Fibroblast of lung (primary cell): ENCODE results near the gene CDC20B. TPM values are rescaled to one million over a fixed set of nuclear protein-coding genes. Genes with fewer than 3 reads are reported as not detected.

Source experiments
- DNase-seq, 2 donors: peaks; one replicate each; pipeline versions ENCODE4 v3.0.0 to v3.0.0-alpha.2; 2010; ENCODE audit warnings: low read depth in 2 of 2
- H2AFZ ChIP-seq: 2 replicates; pipeline ENCODE4 v1.5.1; 2012; ENCODE audit warnings: low read length, control low read depth, inconsistent platforms
- H3K27ac ChIP-seq: 2 replicates; pipeline ENCODE4 v1.5.1; 2011; ENCODE audit warnings: low read length, control low read depth; ENCODE audit not compliant: insufficient read depth
- H3K27me3 ChIP-seq: 2 replicates; pipeline ENCODE4 v1.5.1; 2011; ENCODE audit warnings: mild to moderate bottlenecking, low read length; ENCODE audit not compliant: control insufficient read depth, insufficient read depth
- H3K36me3 ChIP-seq: 2 replicates; pipeline ENCODE4 v1.5.1; 2011; ENCODE audit warnings: low read length; ENCODE audit not compliant: control insufficient read depth, insufficient read depth
- H3K4me1 ChIP-seq: 2 replicates; pipeline ENCODE4 v1.5.1; 2011; ENCODE audit warnings: low read length; ENCODE audit not compliant: control insufficient read depth, insufficient read depth; ENCODE audit errors: extremely low read depth
- H3K4me2 ChIP-seq: 2 replicates; pipeline ENCODE4 v1.5.1; 2011; ENCODE audit warnings: low read length, control low read depth; ENCODE audit not compliant: insufficient read depth; ENCODE audit errors: extremely low read depth
- H3K4me3 ChIP-seq, 4 experiments: fragments of 200-600 bp in 1 of 4; sonication (generic) in 1 of 4; replicated peaks in 1 of 4; 2 replicates each; pipeline ENCODE4 v1.5.1; 2011 to 2016; ENCODE audit warnings: low read length in 4 of 4, low read depth in 3 of 4, mild to moderate bottlenecking in 3 of 4, control low read depth in 2 of 4, inconsistent platforms in 1 of 4, mixed read lengths in 1 of 4; ENCODE audit not compliant: insufficient read depth in 1 of 4; ENCODE audit errors: control extremely low read depth in 1 of 4
- H3K79me2 ChIP-seq: 2 replicates; pipeline ENCODE4 v1.5.1; 2012; ENCODE audit warnings: mild to moderate bottlenecking, low read length, inconsistent platforms; ENCODE audit not compliant: control insufficient read depth, insufficient read depth
- H3K9ac ChIP-seq: 2 replicates; pipeline ENCODE4 v1.5.1; 2011; ENCODE audit warnings: mild to moderate bottlenecking, low read length, control low read depth; ENCODE audit not compliant: insufficient read depth
- H3K9me3 ChIP-seq: 2 replicates; pipeline ENCODE4 v1.5.1; 2012; ENCODE audit warnings: low read depth, low read length; ENCODE audit not compliant: control insufficient read depth, insufficient read depth
- H4K20me1 ChIP-seq: 2 replicates; pipeline ENCODE4 v1.5.1; 2011; ENCODE audit warnings: low read length; ENCODE audit not compliant: control insufficient read depth, insufficient read depth; ENCODE audit errors: extremely low read depth
- EZH2 ChIP-seq: IDR thresholded peaks from 2 replicates; pipeline ENCODE4 v1.5.1; 2012; ENCODE audit warnings: low read length, control low read depth, mild to moderate bottlenecking; ENCODE audit errors: missing control alignments
- polyA plus RNA-seq, 2 donors: library from polyadenylated mRNA; depleted of rRNA in 1 of 2; stranded (reverse) in 1 of 2; unstranded in 1 of 2; fragments of >200 nt; gene quantifications; 2 replicates each; pipeline ENCODE4 v1.2.1, GENCODE V29; 2011 to 2012; ENCODE audit warnings: missing spikeins in 1 of 2
- total RNA-seq: library from RNA; depleted of rRNA; stranded (reverse); fragments of >200 nt; gene quantifications from 2 replicates; pipeline ENCODE4 v1.2.1, GENCODE V29; 2014
- TF ChIP-seq, protein P1 (sequence below), 2 donors: IDR thresholded peaks in 1 of 2; conservative IDR thresholded peaks in 1 of 2; 1 replicate in 1 of 2; 2 replicates in 1 of 2; pipeline ENCODE4 v1.5.1; 2011 to 2012; ENCODE audit warnings: low read length in 2 of 2, control low read depth in 1 of 2, inconsistent platforms in 1 of 2, low read depth in 1 of 2, mild to moderate bottlenecking in 1 of 2

CDC20B gene
- total and polyA plus RNA-seq, 2 donors (not counting 1 experiment from before 2014, with no cell fraction given) = under 0.01 TPM; not detected in 1

DNA sequence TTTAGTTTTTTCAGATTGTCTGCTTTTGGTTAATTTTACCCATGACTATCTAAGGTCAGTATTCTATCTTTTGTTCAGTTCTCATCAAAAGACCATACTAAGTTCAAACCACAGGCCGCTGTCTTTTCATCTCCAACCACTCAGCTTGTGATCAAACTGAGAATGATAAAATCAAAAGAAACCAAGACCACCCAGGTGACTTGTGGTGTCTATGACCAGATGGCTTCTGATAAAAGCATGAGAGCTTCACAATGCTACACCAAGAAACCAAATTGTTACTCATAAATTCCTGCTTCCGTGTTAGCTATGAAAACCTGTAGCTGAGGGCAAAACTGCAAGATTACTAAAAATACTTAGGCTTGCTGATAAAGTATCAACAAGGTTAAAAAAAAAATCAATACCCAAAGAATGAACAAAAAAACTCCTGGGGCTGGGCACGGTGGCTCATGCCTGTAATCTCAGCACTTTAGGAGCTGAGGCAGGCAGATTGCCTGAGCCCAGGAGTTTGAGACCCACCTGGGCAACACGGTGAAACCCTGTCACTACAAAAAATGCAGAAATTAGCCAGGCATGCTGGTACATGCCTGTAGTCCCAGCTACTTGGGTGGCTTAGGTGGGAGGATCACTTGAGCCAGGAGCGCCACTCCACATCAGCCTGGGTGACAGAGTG lies 38.8 kb downstream of the CDC20B start:
- Histone ChIP-seq H3K79me2 (no peaks in the 10 kb centered on the region), H3K9ac (no peak overlapping the region), H3K36me3 (no peaks in the 10 kb centered on the region), H2AFZ (no peak overlapping the region), H3K4me1 (no peaks in the 10 kb centered on the region), H3K9me3 (no peaks in the 10 kb centered on the region), H4K20me1 (no peaks in the 10 kb centered on the region), H3K27ac (no peak overlapping the region), H3K4me3 (no peak overlapping the region), H3K4me2 (no peak overlapping the region), H3K27me3 (no peaks in the 10 kb centered on the region)
- no peak for TF ChIP-seq EZH2
- TF ChIP-seq, protein P1, sequence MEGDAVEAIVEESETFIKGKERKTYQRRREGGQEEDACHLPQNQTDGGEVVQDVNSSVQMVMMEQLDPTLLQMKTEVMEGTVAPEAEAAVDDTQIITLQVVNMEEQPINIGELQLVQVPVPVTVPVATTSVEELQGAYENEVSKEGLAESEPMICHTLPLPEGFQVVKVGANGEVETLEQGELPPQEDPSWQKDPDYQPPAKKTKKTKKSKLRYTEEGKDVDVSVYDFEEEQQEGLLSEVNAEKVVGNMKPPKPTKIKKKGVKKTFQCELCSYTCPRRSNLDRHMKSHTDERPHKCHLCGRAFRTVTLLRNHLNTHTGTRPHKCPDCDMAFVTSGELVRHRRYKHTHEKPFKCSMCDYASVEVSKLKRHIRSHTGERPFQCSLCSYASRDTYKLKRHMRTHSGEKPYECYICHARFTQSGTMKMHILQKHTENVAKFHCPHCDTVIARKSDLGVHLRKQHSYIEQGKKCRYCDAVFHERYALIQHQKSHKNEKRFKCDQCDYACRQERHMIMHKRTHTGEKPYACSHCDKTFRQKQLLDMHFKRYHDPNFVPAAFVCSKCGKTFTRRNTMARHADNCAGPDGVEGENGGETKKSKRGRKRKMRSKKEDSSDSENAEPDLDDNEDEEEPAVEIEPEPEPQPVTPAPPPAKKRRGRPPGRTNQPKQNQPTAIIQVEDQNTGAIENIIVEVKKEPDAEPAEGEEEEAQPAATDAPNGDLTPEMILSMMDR (conservative IDR thresholded peaks at IDR 0.05 in 1 of 2, IDR thresholded peaks at IDR 0.05 in 1 of 2; ENCODE audit: low read depth in 1 of 2, low read length in 2 of 2) = no peak
- peak in 1 of 2 donors; percentile 4 for DNase-seq

GRCh38 chr5:55123365-55123764 lies 49.6 kb downstream of the CDC20B start:
- no peaks in the 10 kb centered on the region for H4K20me1 ChIP-seq
- DNase-seq = no peak
- no peaks in the 10 kb centered on the region for H3K79me2 ChIP-seq
- no peak overlapping the region for H2AFZ ChIP-seq
- H3K9ac ChIP-seq = no peak overlapping the region
- H3K9me3 ChIP-seq = no peaks in the 10 kb centered on the region
- H3K4me3 ChIP-seq = no peak overlapping the region
- no peaks in the 10 kb centered on the region for H3K36me3 ChIP-seq
- H3K27ac ChIP-seq = no peak overlapping the region
- no peaks in the 10 kb centered on the region for H3K27me3 ChIP-seq
- no peak for TF ChIP-seq EZH2
- TF ChIP-seq, protein P1 (conservative IDR thresholded peaks at IDR 0.05 in 1 of 2, IDR thresholded peaks at IDR 0.05 in 1 of 2; ENCODE audit: low read depth in 1 of 2, low read length in 2 of 2) = no peak
- no peaks in the 10 kb centered on the region for H3K4me1 ChIP-seq
- H3K4me2 ChIP-seq = no peak overlapping the region

DNA sequence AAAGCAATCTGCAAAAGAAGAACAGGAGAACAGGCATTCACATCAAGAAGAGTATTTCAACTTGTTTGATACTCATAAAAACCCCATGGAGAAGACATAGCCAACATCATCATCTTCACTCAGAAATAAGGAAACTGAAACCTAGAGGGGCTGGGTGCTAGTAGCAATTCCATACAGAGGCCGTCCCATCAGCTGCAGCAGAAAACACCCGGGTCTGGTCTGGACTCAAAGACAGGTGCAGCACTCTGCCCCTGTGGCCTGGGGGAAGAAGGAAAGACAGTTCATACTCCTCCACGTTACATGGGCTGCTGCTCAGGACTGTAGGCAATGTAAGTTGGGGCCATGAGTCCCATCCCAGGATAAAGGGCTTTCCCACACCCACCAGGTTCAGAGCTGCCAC lies 58.9 kb downstream of the CDC20B start:
- Histone ChIP-seq H3K9me3 (no peaks in the 10 kb centered on the region), H3K4me1 (no peaks in the 10 kb centered on the region), H2AFZ (no peak overlapping the region), H3K36me3 (no peaks in the 10 kb centered on the region), H3K4me3 (no peak overlapping the region), H3K27ac (no peak overlapping the region), H4K20me1 (no peaks in the 10 kb centered on the region), H3K9ac (no peak overlapping the region), H3K79me2 (no peaks in the 10 kb centered on the region), H3K27me3 (peaks cover 5% of the 10 kb centered on the region), H3K4me2 (no peak overlapping the region)
- no peak for DNase-seq
- no peak for TF ChIP-seq EZH2
- TF ChIP-seq, protein P1 (conservative IDR thresholded peaks at IDR 0.05 in 1 of 2, IDR thresholded peaks at IDR 0.05 in 1 of 2; ENCODE audit: low read depth in 1 of 2, low read length in 2 of 2) = no peak
